HepG2 (cell line): ENCODE data around the gene RASD1. TPM values are rescaled to one million over a fixed set of nuclear protein-coding genes. Genes with fewer than 3 reads are reported as not detected.
A peak's percentile ranks its signal among the peaks of the same experiment; 100 is the strongest.

ENCODE experiments used
- ERF ChIP-seq: IDR thresholded peaks from 2 replicates; pipeline ENCODE4 v1.6.1; 2018; ENCODE audit warnings: missing biosample characterization, missing genetic modification reagents
- HMG20A ChIP-seq: IDR thresholded peaks from 2 replicates; pipeline ENCODE4 v1.6.1; 2016; ENCODE audit warnings: borderline replicate concordance
- MEIS2 ChIP-seq: sonication (generic); formaldehyde crosslinking; IDR thresholded peaks from 2 replicates; pipeline ENCODE4 v1.9.0; 2021; ENCODE audit warnings: mild to moderate bottlenecking, missing genetic modification reagents
- NR2F1 ChIP-seq, 2 experiments: fragments of 450-650 bp in 1 of 2; formaldehyde crosslinking in 1 of 2; IDR thresholded peaks; 2 replicates each; pipeline versions ENCODE4 v1.5.0 to v1.6.1; 2016 to 2020; ENCODE audit warnings: mild to moderate bottlenecking in 1 of 2, missing compliant biosample characterization in 1 of 2, missing genetic modification reagents in 1 of 2, moderate library complexity in 1 of 2
- NR2F2 ChIP-seq: IDR thresholded peaks from 2 replicates; pipeline ENCODE4 v1.6.1; 2012; ENCODE audit warnings: low read depth, inconsistent platforms, borderline replicate concordance
- RBM22 ChIP-seq: fragments of 200-400 bp; formaldehyde crosslinking; optimal IDR thresholded peaks from 2 replicates; pipeline ENCODE3; 2017; ENCODE audit warnings: mild to moderate bottlenecking, low read length, moderate library complexity
- RERE ChIP-seq: IDR thresholded peaks from 2 replicates; pipeline ENCODE4 v1.6.1; 2016; ENCODE audit warnings: low read depth, missing genetic modification reagents, missing compliant biosample characterization
- TCF12 ChIP-seq, 2 experiments: fragments of 450-650 bp in 1 of 2; sonication (generic) in 1 of 2; formaldehyde crosslinking in 1 of 2; IDR thresholded peaks; 2 replicates each; pipeline versions ENCODE4 v1.6.1 to v1.8.0; 2017 to 2022; ENCODE audit warnings: antibody characterized with exemption in 1 of 2, mild to moderate bottlenecking in 1 of 2, missing genetic modification reagents in 1 of 2, moderate library complexity in 1 of 2
- TFE3 ChIP-seq: IDR thresholded peaks from 2 replicates; pipeline ENCODE4 v1.6.1; 2016
- ZFP1 ChIP-seq: IDR thresholded peaks from 2 replicates; pipeline ENCODE4 v1.6.1; 2016
- ZNF746 ChIP-seq: sonication (generic); formaldehyde crosslinking; IDR thresholded peaks from 2 replicates; pipeline ENCODE4 v1.8.0; 2022; ENCODE audit warnings: mild to moderate bottlenecking, missing genetic modification reagents
- polyA plus RNA-seq, 8 experiments: library from polyadenylated mRNA; depleted of rRNA in 3 of 8; stranded (reverse) in 7 of 8; unstranded in 1 of 8; fragments of >200 nt; fragmentation: Illumina TruSeq in 4 of 8; extraction: Trizol in 4 of 8; gene quantifications; 2 replicates each; pipeline versions ENCODE4 v1.2.1 to v1.2.3, GENCODE V29; 2011 to 2016; ENCODE audit warnings: low read depth in 4 of 8, missing spikeins in 1 of 8, mixed read lengths in 1 of 8; ENCODE audit not compliant: insufficient read depth in 1 of 8
- total RNA-seq, 5 experiments: library from RNA; depleted of rRNA; stranded (reverse); fragments of >200 nt; fragmentation: Illumina TruSeq; extraction: Trizol; gene quantifications; 2 replicates each; pipeline ENCODE4 v1.2.3, GENCODE V29; 2016; ENCODE audit warnings: low read depth in 1 of 5
- TF ChIP-seq, protein P1 (sequence below): sonication (generic); formaldehyde crosslinking; IDR thresholded peaks from 2 replicates; pipeline ENCODE4 v1.4.0; 2020; ENCODE audit warnings: low read depth, missing genetic modification reagents
- TF ChIP-seq, protein P2 (sequence below): sonication (generic); IDR thresholded peaks from 2 replicates; pipeline ENCODE4 v1.6.1; 2016; ENCODE audit warnings: low read depth, borderline replicate concordance
- TF ChIP-seq, protein P3 (sequence below): IDR thresholded peaks from 2 replicates; pipeline ENCODE4 v1.6.1; 2018; ENCODE audit warnings: missing genetic modification reagents, mild to moderate bottlenecking, missing compliant biosample characterization

RASD1 gene
- total and polyA plus RNA-seq, 2 of the 13 experiments (the other 11 are each of a cell fraction or from before 2014, with no cell fraction given), result 1.6 to 4.2 TPM

DNA sequence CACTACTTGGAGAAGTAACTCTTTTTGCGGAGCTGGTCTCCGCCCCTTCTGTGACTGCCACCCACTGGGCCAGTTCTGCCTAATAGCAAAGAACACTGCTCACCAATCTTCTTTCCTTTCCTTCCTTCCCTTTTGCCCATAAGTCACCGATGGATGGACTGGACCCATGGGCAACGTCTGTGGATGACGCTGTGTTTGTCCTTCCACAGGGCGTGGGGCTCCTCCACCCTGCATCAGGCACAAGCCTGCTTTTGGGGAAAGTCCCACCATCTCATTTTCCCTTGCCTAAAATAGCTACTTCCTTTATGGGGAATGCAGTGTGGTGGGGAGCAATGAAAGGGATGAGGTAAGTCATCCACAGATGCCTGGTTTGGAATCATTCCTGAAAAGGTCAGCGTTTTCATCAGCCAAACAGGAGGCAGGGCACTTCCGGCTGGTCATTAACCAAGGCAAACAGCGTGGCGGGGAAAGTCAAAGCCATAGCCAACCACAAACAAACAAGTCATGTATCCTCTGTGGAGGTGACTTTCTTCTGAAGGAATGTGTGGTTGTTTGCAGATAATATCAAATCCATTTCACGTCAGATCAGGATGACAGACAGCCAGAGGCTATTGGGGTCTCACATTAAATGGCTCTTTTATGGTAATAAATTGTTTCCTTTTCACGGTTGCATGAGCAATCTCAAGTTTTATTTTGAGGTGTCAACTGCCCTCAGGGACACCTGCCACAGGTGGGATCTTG is 50.1 kb downstream of the RASD1 start (continued):
- TF ChIP-seq RBM22 (no peak), TFE3 (CRISPR knock-in tag) (peak; percentile 76), NR2F1 (CRISPR knock-in tag; IDR thresholded peaks at IDR 0.05) (peak; percentile 78 to 86), ZFP1 (CRISPR knock-in tag) (peak; percentile 73; the same call in 1 of the 2 replicates), HMG20A (CRISPR knock-in tag) (peak; percentile 95), ERF (CRISPR knock-in tag) (peak; percentile 94), RERE (peak; percentile 95), NR2F2 (peak; percentile 96), MEIS2 (CRISPR knock-in tag) (peak; percentile 97), TCF12 (IDR thresholded peaks at IDR 0.05) (no peak), TCF12 (CRISPR knock-in tag; IDR thresholded peaks at IDR 0.05) (no peak), ZNF746 (CRISPR knock-in tag) (peak; percentile 94)
- TF ChIP-seq, protein P1, sequence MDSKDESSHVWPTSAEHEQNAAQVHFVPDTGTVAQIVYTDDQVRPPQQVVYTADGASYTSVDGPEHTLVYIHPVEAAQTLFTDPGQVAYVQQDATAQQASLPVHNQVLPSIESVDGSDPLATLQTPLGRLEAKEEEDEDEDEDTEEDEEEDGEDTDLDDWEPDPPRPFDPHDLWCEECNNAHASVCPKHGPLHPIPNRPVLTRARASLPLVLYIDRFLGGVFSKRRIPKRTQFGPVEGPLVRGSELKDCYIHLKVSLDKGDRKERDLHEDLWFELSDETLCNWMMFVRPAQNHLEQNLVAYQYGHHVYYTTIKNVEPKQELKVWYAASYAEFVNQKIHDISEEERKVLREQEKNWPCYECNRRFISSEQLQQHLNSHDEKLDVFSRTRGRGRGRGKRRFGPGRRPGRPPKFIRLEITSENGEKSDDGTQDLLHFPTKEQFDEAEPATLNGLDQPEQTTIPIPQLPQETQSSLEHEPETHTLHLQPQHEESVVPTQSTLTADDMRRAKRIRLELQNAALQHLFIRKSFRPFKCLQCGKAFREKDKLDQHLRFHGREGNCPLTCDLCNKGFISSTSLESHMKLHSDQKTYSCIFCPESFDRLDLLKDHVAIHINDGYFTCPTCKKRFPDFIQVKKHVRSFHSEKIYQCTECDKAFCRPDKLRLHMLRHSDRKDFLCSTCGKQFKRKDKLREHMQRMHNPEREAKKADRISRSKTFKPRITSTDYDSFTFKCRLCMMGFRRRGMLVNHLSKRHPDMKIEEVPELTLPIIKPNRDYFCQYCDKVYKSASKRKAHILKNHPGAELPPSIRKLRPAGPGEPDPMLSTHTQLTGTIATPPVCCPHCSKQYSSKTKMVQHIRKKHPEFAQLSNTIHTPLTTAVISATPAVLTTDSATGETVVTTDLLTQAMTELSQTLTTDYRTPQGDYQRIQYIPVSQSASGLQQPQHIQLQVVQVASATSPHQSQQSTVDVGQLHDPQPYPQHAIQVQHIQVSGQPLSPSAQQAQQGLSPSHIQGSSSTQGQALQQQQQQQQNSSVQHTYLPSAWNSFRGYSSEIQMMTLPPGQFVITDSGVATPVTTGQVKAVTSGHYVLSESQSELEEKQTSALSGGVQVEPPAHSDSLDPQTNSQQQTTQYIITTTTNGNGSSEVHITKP (CRISPR knock-in tag), result no peak
- TF ChIP-seq, protein P2, sequence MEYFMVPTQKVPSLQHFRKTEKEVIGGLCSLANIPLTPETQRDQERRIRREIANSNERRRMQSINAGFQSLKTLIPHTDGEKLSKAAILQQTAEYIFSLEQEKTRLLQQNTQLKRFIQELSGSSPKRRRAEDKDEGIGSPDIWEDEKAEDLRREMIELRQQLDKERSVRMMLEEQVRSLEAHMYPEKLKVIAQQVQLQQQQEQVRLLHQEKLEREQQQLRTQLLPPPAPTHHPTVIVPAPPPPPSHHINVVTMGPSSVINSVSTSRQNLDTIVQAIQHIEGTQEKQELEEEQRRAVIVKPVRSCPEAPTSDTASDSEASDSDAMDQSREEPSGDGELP, result peak; percentile 59; the same call in 1 of the 2 replicates
- TF ChIP-seq, protein P3, sequence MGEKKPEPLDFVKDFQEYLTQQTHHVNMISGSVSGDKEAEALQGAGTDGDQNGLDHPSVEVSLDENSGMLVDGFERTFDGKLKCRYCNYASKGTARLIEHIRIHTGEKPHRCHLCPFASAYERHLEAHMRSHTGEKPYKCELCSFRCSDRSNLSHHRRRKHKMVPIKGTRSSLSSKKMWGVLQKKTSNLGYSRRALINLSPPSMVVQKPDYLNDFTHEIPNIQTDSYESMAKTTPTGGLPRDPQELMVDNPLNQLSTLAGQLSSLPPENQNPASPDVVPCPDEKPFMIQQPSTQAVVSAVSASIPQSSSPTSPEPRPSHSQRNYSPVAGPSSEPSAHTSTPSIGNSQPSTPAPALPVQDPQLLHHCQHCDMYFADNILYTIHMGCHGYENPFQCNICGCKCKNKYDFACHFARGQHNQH (CRISPR knock-in tag), result peak; percentile 84
